MCF 10A (cell line): ENCODE data around the gene DCAKD. TPM values are rescaled to one million over a fixed set of nuclear protein-coding genes. Genes with fewer than 3 reads are reported as not detected.

Source experiments
- BruUV-seq: library from RNA; stranded (reverse); fragments of 400-500 nt; replicated peaks from 2 replicates; lab custom pipeline; 2021; lab: Mats Ljungman, UMichigan
- CTCF ChIA-PET: fragments of 300-600 bp; sonication (Branson Sonifier 250); formaldehyde crosslinking; extraction: SDS; loops from one replicate; lab custom pipeline; 2021; ENCODE audit warnings: antibody characterized with exemption, inconsistent platforms; lab: Yijun Ruan, JAX
- POLR2A ChIA-PET: fragments of 300-600, 350-650 bp; sonication (Branson Sonifier 250); formaldehyde crosslinking; extraction: SDS; loops from one replicate; lab custom pipeline; 2020; ENCODE audit warnings: antibody characterized with exemption, inconsistent platforms; lab: Yijun Ruan, JAX
- DNase-seq: peaks from one replicate; pipeline ENCODE4 v3.0.0-alpha.2; 2018; ENCODE audit not compliant: unreplicated experiment
- H3K27ac Mint-ChIP-seq: one replicate; pipeline ENCODE4 v1.8.0; 2022; ENCODE audit warnings: mild to moderate bottlenecking, low read depth, mixed read lengths; ENCODE audit not compliant: unreplicated experiment
- H3K27me3 Mint-ChIP-seq: one replicate; pipeline ENCODE4 v1.8.0; 2022; ENCODE audit warnings: mixed read lengths; ENCODE audit not compliant: insufficient read depth, unreplicated experiment
- H3K36me3 Mint-ChIP-seq: one replicate; pipeline ENCODE4 v1.8.0; 2022; ENCODE audit warnings: mild to moderate bottlenecking, moderate library complexity, mixed read lengths; ENCODE audit not compliant: insufficient read depth, unreplicated experiment
- H3K4me1 Mint-ChIP-seq: one replicate; pipeline ENCODE4 v1.8.0; 2022; ENCODE audit warnings: mixed read lengths; ENCODE audit not compliant: insufficient read depth, unreplicated experiment
- H3K4me3 Mint-ChIP-seq: one replicate; pipeline ENCODE4 v1.8.0; 2022; ENCODE audit warnings: mild to moderate bottlenecking, moderate library complexity, mixed read lengths; ENCODE audit not compliant: unreplicated experiment
- H3K9me3 Mint-ChIP-seq: one replicate; pipeline ENCODE4 v1.8.0; 2022; ENCODE audit warnings: mixed read lengths; ENCODE audit not compliant: unreplicated experiment
- intact Hi-C: fragments of 100-400 bp; cut with micrococcal nuclease; formaldehyde crosslinking; loops from 2 replicates; pipeline ENCODE4 v1.14.1; 2022
- total RNA-seq: library from RNA; stranded (reverse); gene quantifications from 2 replicates; pipeline ENCODE4 v1.2.3, GENCODE V29; 2022
- TF ChIP-seq, protein P1 (sequence below): fragments of 200-600 bp; IDR thresholded peaks from one replicate; pipeline ENCODE4 v1.8.0; 2022; ENCODE audit warnings: antibody characterized with exemption, mild to moderate bottlenecking; ENCODE audit not compliant: unreplicated experiment

The DCAKD gene
- total RNA-seq, 1 experiment from 2014 or later: 23.3 TPM

DNA sequence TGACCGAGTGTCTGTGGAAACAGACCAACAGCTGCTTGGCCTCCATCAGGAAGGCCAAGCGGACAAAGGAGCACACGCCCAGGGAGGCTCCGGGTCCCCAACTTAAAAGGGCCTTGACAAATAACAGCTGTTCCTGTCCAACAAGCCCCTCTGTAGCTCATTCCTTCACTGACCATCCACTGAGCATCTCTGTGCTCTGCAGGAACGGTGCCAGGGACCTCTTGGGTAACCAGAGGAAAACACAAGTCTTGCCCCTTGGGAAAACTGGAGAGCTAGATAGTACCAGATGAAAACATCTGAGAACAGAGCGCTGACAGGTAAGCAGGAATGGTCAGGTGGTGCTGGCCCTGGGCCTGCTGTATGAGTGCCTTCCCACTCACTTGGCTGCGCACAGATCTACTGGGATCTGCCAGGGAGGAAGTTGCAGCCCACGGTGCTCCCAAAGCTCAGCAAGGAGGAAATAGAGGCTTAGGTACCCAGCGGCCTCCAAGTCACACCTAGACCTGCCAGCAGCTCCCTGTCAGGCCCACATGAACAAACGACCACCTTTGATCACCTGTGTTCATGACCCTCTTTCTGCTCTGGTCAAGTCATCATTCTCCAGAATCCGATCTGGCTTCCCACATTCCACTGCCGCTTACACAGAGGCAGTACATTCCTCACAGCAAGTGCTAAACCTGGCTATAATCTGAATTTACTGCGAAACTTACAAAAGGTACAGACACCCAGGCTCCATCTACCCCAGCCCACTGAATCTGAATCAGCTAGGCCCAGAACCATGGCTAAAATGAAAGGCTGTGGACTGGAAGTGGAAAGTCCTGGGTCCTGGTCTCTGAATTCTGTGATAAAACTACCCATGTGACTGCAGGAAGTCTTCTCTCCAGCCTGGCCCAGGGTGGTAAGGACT, 12.5 kb downstream of the DCAKD start:
- H3K4me3 Mint-ChIP-seq: no peak overlapping the region
- no peaks in the 10 kb centered on the region for H3K9me3 Mint-ChIP-seq
- TF ChIP-seq, protein P1, sequence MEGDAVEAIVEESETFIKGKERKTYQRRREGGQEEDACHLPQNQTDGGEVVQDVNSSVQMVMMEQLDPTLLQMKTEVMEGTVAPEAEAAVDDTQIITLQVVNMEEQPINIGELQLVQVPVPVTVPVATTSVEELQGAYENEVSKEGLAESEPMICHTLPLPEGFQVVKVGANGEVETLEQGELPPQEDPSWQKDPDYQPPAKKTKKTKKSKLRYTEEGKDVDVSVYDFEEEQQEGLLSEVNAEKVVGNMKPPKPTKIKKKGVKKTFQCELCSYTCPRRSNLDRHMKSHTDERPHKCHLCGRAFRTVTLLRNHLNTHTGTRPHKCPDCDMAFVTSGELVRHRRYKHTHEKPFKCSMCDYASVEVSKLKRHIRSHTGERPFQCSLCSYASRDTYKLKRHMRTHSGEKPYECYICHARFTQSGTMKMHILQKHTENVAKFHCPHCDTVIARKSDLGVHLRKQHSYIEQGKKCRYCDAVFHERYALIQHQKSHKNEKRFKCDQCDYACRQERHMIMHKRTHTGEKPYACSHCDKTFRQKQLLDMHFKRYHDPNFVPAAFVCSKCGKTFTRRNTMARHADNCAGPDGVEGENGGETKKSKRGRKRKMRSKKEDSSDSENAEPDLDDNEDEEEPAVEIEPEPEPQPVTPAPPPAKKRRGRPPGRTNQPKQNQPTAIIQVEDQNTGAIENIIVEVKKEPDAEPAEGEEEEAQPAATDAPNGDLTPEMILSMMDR: no peak
- H3K27me3 Mint-ChIP-seq: no peaks in the 10 kb centered on the region
- POLR2A ChIA-PET: interaction anchor here (0.8 to 2.2 kb wide), 5 partner anchors 11 to 30 kb away, joined by 3 to 7 read pairs (median 3); partner anchors contain the start of gene NMT1
- DNase-seq: no peak
- no TSS peak for BruUV-seq
- no peak overlapping the region for H3K27ac Mint-ChIP-seq
- peaks cover 20% of the 10 kb centered on the region for H3K36me3 Mint-ChIP-seq
- H3K4me1 Mint-ChIP-seq: peaks cover 18% of the 10 kb centered on the region
- intact Hi-C loops: no loop called here
- CTCF ChIA-PET: interaction anchor here (0.9 to 2.7 kb wide), 3 partner anchors 17 to 118 kb away, joined by 3 to 18 read pairs (median 5); no protein-coding TSS in a partner anchor

DNA sequence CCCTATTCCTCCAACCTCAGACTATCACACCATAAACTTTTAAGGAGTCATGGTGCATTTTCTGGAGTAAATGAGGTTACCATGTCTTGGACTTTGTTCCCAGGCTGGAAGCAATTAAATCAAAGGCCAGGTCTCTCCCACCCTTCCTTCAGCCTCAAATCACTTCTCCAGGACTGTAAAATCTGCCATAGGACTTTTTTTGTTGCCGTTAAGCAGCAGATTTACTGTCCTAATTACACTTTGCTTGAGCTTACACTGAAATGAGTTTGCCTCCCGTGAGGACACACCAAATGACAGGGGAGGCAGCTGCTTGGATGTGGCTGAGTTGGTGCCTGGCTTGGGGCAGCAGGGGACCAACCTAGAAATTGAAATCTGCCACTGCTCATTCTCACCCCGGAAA, 14.7 kb downstream of the DCAKD start:
- intact Hi-C loops: no loop called here
- Mint-ChIP-seq H3K4me1 (no peaks in the 10 kb centered on the region), H3K9me3 (no peaks in the 10 kb centered on the region), H3K36me3 (peaks cover 26% of the 10 kb centered on the region), H3K4me3 (no peak overlapping the region), H3K27me3 (no peaks in the 10 kb centered on the region), H3K27ac (no peak overlapping the region)
- ChIA-PET POLR2A (interaction anchor here (1.0 kb wide), 1 partner anchor 11 kb away, joined by 3 read pairs; no protein-coding TSS in a partner anchor), CTCF (interaction anchor here (1.0 kb wide), 1 partner anchor 13 kb away, joined by 3 read pairs; no protein-coding TSS in a partner anchor)
- no TSS peak for BruUV-seq
- DNase-seq: no peak
- TF ChIP-seq, protein P1: no peak

DNA sequence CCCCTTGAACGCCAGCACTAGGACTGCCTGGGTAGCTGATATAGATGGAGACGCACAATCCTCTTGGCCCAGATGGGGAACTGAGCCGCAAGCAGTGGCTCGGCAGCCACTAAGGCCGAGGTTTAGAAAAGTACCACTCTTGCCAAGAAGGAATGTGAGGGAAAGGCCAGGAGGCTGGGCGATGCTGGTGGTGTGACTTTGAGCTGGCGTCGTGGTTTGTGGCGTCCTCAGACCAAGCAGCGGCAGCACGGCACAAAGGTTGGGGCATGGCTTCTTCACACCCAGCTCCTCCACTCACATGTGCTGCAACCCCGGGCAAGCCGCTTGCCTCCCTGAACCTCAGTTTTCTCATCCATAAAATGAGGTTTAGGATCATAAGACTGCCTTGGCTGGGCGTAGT, 15.6 kb downstream of the DCAKD start:
- Mint-ChIP-seq H3K27me3 (no peaks in the 10 kb centered on the region), H3K4me1 (no peaks in the 10 kb centered on the region), H3K9me3 (no peaks in the 10 kb centered on the region), H3K27ac (no peak overlapping the region), H3K4me3 (no peak overlapping the region), H3K36me3 (peaks cover 35% of the 10 kb centered on the region)
- BruUV-seq: no TSS peak
- POLR2A ChIA-PET: no interaction called here
- no peak for DNase-seq
- TF ChIP-seq, protein P1: no peak
- intact Hi-C loops: no loop called here
- CTCF ChIA-PET: interaction anchor here (2.4 to 3.8 kb wide), 2 partner anchors 14 to 99 kb away, joined by 7 to 22 read pairs; partner anchors contain the start of gene ACBD4

DNA sequence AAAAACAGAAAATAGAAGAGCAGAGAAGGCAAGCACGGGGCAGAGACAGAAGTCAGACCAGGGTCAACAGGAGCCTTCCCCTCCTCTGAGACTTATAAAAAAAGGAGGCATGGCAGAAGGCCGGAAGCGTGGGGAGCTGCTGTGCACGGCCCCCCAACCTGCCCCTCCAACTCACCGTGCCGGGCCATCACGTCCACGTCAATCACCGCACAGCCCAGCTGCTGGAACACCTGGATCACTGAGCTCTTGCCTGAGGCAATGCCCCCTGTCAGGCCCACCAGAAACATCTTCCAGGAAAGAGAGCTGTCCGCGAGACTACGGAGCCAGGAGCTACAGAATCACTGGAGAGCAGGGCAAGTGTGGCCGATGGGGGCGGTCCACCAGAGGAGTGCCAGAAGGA, 16.8 kb downstream of the DCAKD start:
- DNase-seq: no peak
- Mint-ChIP-seq H3K4me3 (no peak overlapping the region), H3K27ac (no peak overlapping the region), H3K27me3 (no peaks in the 10 kb centered on the region), H3K36me3 (peaks cover 42% of the 10 kb centered on the region), H3K9me3 (no peaks in the 10 kb centered on the region), H3K4me1 (no peaks in the 10 kb centered on the region)
- no TSS peak for BruUV-seq
- ChIA-PET POLR2A (interaction anchor here (2.0 kb wide), 1 partner anchor 9 kb away, joined by 8 read pairs; no protein-coding TSS in a partner anchor), CTCF (interaction anchor here (0.6 to 3.8 kb wide), 5 partner anchors 13 to 867 kb away, joined by 3 to 22 read pairs (median 6); partner anchors contain the start of gene ACBD4)
- intact Hi-C loops: no loop called here
- TF ChIP-seq, protein P1: no peak
